Hematopoietic multipotent progenitor cell treated with erythropoietin and hydrocortisone succinate and interleukin-3 and kit ligand, for 8 days (in vitro differentiated cells): ENCODE results near the gene ROGDI.

Experiments
- DNase-seq: peaks from one replicate; pipeline ENCODE4 v3.0.0-alpha.2; 2015

ROGDI gene

DNA sequence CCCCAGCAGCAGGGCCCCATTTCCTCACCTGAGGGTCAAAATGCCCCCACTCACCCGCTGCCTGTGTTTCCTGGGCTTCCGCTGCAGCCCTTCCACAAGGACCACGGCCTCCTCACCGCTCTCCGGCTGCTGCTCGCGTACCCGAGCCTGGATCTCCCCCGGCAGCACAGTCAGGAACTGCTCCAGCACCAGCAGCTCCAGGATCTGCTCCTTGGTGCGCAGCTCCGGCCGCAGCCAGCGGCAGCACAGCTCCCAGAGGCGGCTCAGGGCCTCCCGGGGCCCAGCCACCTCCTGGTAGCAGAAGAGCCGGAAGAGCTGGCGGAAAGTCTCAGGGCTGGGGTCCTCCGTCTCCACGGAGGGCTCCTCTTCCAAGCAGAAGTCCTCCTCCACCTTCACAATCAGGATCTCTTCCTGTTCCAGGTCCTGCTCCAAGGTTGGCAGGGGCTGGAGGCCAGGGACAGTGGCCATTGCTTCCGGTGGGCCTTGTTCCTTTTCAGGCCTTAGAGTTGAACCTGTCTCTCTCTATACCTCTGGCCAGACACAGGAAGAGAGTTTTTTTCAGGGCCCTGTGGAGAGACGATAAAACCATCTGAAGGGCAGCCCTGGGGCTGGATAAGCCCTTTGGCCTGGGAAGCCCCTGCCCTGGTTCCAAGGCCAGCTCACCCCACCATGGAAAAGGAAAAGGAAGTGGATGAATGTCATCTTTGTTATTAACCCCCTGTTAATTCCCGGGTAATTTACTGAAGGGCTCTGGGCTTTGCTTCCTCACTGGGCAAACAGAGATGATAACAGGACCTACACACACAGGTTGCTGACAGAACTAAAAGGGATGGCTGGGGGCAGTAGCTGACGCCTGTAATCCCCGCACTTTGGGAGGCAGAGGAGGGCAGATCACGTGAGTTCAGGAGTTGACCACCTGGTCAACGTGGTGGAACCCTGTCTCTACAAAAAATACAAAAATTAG, 36.6 kb downstream of the ROGDI start:
- DNase-seq = no peak

DNA sequence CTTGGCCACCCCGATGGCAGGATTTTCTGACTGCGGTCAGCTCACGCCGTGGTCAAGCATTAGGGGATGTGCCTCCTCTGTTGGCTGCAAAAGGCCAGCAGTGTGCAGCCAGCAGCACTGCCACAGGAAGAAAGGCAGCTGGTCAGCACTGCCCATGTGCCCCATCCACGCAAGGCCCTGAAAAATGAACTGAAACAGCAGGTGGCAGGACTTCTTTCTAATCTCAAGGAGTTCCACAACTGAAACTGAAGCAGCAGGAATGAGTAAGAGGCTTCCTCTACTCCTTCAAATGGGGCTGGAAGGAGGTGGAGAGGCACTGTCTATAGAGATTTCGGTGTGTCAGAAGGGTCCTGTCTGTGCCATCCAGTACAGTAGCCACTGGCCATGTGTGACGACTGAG, 38.6 kb downstream of the ROGDI start:
- no peak for DNase-seq

DNA sequence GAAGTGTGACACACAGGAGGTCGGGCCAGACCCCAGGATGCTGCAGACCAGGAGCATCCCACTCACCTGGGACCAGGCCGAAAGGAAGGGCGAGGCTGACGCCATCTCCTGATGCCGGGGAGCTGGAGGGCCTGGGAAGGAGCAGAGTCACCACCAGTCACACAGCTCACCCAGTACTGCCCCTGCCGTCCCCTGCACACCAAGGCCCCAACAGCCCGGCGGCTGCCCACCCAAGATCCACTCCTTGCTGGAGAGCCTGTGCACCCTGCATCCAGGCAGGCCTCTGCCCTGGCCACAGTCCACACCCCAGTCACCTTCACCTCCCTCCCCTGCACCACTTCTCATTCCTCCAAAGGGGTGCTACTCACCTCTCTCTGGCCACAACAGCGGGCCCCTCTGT, 40.2 kb downstream of the ROGDI start:
- no peak for DNase-seq

DNA sequence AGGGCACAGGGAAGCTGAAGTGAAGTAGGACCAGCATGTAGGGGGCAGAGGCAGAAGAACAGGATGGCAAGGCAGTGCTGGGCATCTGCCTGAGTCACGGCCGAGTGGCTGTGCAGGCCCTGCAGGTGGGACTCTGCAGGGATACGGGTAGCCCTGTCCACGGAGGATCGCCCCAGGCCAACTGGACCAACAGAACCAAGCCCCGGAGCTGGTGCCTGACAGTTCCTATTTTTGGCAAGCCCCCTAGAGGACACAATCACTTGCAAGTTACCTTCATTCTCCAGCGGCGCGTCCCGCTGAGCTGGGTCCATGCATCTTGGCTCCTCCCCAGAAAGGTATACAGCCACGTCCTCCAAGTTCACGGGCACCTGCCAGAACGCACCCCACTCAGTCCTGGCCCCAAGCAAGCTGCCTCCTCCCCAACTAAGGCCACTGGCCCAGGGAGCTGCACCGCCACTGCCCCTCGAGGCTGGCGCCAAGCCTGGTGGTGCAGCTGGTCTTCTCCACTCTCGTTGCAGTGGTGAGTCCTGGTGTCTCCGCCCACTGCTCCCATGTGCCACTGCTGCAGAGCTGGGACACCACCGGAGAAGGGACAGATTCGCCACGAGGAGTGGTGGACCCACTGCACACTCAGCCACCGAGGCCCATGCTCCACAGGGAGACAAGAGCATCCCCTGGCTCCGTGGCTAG, 42.1 kb downstream of the ROGDI start:
- no peak for DNase-seq

DNA sequence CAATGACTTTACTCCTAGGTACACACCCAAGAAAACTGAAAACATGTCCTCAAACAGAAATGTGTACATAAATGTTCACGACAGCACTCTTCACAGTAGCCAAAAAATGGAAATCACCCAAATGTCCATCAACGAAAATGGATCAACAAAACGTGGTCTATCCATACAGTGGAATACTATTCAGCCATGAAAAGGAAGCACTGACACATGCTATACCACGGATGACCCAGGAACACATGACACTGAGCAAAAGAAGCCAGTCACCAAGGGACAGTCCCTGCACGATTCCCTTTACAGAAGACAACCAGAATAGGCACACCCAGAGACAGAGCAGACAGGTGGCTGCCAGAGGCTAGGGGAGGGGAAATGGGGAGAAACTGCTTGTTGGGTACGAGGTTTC, 46.7 kb downstream of the ROGDI start:
- DNase-seq = no peak

DNA sequence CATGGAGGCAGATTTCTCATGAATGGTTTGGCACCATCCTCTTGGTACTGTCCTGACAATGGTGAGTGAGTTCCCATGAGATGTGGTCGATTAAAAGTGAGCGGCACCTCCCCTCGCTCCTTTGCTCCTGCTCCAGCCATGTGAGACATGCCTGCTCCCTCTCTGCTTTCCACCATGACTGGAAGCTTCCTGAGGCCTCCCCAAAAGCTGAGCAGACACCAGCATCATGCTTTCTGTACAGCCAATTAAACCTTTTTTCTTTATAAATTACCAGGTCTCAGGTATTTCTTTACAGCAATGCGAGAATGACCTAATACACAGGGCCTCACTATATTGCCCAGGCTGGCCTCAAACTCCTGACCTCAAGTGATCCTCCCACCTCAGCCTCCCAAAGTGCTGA, 47.6 kb downstream of the ROGDI start:
- no peak for DNase-seq

DNA sequence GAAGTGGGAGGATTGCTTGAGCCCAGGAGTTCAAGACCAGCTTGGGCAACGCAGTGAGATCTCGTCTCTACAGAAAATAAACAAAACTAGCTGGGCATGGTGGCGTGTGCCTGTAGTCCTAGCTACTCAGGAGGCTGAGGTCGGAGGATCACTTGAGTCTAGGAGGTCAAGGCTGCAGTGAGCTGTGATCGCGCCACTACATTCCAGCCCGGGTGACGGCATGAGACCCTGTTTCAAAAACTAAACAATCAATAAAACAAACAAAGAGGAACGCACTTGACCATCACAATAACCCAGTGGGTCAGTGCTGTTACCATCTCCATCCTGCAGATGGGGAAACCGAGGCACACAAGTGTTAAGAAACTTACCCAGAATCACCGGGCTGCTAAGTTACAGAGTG, 49.2 kb downstream of the ROGDI start:
- no peak for DNase-seq

DNA sequence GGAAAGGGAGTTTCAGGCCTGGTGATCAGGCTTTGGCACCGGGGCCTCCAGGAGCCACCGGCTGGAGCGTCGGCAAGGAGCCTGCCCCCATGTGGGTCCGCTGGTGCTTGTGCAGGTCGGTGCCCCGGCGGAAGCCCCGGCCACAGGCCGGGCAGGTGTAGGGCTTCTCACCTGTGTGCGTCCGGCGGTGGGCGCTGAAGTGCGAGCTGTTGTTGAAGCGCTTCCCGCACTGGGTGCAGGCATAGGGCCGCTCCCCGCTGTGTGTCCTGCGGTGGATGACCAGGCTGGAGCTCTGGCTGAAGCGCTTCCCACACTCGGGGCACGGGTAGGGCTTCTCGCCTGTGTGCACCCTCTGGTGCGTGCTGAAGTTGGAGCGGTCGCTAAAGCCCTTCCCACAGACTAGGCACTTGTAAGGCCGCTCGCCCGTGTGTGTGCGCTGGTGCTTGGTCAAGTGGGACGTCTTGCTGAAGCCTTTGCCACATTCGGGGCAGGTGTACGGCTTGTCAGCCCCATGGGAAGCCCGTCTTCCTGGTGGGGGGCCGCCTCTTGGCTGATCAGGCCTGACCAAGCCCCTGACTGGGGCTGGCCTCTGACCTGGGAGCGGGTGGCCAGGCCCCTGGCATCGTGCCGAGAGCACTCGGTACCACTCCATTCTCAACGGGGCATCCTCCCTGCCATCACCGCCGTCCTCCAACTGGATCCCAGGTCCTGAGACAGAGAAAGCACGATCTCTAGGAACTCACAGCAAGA, 49.9 kb downstream of the ROGDI start:
- no peak for DNase-seq

DNA sequence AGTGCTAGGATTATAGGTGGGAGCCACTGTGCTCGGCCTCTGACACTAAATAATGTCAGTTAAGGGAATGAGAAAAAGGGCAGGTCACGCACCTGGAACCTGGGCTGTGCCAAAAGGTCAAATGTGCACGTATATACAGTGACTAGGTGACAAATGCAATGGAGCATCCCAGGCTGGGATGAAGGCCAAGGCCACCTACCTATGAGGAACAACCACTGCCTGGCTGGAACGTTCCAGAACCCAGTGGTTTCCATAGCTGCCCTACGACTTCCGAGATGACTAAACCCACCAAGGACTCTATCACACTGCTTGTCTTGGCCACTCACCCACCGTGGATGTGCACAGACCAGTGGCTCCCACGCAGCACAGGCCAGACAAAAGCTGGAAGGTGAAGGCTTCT, 51.5 kb downstream of the ROGDI start:
- DNase-seq = no peak

DNA sequence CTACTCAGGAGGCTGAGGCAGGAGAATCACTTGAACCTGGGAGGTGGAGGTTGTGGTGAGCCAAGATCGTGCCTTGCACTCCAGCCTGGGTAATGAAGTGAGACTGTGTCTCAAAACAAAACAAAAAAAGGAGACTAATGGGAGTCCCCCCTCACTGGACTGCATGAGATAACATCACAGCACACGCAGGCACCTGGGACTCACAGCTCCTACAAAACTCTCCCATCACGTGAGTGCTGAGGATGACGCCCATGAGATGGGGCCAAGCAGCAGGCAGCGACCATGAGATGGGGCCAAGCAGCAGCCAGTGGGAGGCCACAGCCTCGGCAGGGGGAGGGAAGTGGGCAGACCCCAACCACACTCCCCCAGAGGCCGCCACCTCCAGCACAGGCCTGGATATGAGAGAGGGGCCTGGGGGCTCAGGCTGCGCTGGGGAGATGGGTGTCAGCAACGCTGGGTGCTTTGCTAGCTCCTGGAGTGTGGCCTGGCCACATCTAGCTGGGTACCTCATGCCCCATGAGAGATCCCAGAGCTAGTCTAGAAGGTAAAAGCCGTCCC, 52.7 kb downstream of the ROGDI start:
- no peak for DNase-seq

DNA sequence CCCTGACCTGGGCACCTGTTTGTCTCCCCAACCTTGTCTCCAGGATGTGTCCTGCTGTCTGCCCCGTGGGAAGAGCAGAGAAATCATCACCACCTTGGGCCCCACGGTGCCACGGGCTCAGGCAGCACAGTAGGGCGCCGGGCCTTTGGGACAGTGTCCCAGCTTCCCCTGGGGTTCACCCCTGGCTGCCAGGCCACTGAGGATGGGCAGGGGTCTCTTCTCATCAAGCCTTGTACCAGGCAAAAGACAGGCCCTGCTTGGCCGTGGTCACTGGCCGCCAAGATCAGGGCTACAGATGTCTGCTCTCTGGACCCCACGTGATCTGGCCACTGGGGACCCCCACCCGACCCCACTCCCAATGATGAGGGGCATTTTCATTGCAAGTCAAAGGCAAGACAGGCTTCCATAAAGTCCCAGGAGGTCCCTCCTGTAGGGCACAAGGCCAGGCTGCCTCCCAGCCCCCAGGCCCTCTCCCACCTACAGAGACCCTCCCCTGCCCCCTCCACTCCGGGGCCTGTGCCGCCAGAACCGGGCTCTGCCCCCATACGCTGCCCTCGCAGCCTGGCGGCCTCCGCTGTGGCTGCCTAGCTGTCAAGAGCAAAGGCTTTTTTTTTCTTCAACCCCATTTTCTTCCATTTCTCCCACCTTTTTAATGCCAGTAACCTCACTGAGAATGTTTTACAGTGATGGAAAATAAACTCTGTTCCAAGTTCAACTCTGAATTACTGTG, 53.6 kb downstream of the ROGDI start:
- no peak for DNase-seq

DNA sequence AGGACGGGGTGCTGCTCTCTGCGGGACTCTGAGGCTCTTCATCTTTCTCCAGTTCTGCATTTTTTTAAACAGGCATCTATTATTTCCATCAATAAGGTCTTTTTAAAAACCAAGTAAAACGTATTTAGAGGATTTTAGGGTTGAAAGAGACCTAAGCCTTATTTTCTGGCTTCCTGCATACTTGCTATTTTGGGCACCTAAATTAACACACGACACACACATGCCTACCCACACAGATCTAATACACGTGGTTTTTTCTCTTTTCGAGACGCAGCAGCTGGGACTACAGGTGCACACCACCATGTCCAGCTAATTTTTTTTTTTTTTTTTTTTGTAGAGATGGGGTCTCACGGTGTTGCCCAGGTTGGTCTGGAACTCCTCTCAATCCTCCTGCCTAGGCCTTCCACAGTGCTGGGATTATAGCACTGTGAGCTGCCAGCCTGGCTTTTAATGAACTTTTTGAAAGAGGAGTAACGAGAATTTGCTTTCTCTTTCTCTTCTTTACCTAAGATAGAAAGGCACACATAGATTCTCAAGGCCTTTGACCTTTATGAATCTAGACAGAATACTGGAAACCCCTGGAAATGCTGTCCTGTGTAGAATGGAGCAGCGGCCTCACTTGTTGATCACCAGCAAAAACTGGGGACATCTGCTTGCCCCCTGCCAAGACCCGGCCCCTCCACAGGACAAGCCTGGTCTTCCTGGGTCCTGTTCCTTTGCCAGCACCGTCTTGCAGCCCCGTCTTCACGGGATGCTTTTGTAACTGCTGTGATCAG, 54.3 kb downstream of the ROGDI start:
- no peak for DNase-seq

DNA sequence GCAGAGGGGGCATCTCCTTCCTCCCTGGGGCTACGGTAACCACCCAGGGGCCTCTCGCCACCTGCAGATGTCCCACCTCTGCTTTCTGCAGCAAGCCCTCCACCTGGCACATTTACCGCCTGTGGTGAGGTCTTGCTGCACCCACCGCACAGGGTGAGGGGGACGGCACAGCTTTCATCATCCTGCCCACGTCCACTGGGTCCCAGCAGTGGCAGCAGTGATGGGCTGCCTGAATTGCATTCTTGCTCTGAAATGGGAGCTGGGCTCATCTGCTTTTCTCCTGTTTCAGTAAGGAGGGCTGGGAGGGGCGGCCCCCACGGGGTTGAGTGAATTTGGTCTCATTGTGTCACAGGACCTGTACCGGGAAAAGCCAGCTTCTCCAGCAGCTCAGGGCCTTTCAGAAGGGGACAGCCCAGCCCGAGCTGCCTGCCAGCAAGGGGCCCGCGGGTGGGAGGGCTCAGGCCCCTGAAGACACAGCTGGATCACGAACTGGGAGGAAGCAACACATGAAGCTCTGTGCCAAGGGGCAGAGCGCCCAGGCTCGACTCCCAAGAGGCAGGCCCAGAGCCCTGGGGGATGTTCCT, 55.4 kb downstream of the ROGDI start:
- DNase-seq = no peak
